H9 (cell line): ENCODE results near the gene RALY. TPM values are rescaled to one million over a fixed set of nuclear protein-coding genes. Genes with fewer than 3 reads are reported as not detected.

ENCODE experiments used
- DNase-seq: peaks from one replicate; pipeline ENCODE4 v3.0.0-alpha.2; 2017
- H2AFZ ChIP-seq: one replicate; pipeline ENCODE4 v1.6.1; 2013; ENCODE audit warnings: mild to moderate bottlenecking, low read length, control low read depth, moderate library complexity
- H2AK5ac ChIP-seq: 2 replicates; pipeline ENCODE4 v1.6.1; 2013; ENCODE audit warnings: low read length, control low read depth, mixed read lengths; ENCODE audit not compliant: insufficient read length
- H2BK120ac ChIP-seq: one replicate; pipeline ENCODE4 v1.6.1; 2013; ENCODE audit warnings: low read depth, mild to moderate bottlenecking, low read length, control low read depth, inconsistent platforms; ENCODE audit not compliant: poor library complexity, severe bottlenecking
- H2BK12ac ChIP-seq: 2 replicates; pipeline ENCODE4 v1.6.1; 2013; ENCODE audit warnings: low read length, control low read depth, mixed read lengths, low read depth; ENCODE audit not compliant: insufficient read length
- H2BK15ac ChIP-seq: 2 replicates; pipeline ENCODE4 v1.6.1; 2013; ENCODE audit warnings: low read depth, low read length, control low read depth
- H2BK20ac ChIP-seq: one replicate; pipeline ENCODE4 v1.6.1; 2013; ENCODE audit warnings: low read depth, mild to moderate bottlenecking, low read length, control low read depth, inconsistent platforms; ENCODE audit not compliant: poor library complexity, severe bottlenecking
- H2BK5ac ChIP-seq: 2 replicates; pipeline ENCODE4 v1.6.1; 2013; ENCODE audit warnings: low read length, control low read depth, mixed read lengths; ENCODE audit not compliant: insufficient read length
- H3K14ac ChIP-seq: 2 replicates; pipeline ENCODE4 v1.6.1; 2013; ENCODE audit warnings: low read length, control low read depth; ENCODE audit not compliant: insufficient read depth
- H3K18ac ChIP-seq: 2 replicates; pipeline ENCODE4 v1.6.1; 2013; ENCODE audit warnings: low read depth, mild to moderate bottlenecking, mixed read lengths, low read length, control low read depth; ENCODE audit not compliant: insufficient read length
- H3K23ac ChIP-seq: 2 replicates; pipeline ENCODE4 v1.6.1; 2013; ENCODE audit warnings: low read length, control low read depth, mixed read lengths, low read depth; ENCODE audit not compliant: insufficient read length
- H3K23me2 ChIP-seq: 2 replicates; pipeline ENCODE4 v1.6.1; 2013; ENCODE audit warnings: low read depth, mild to moderate bottlenecking, mixed read lengths, low read length, control low read depth; ENCODE audit not compliant: insufficient read length, poor library complexity, severe bottlenecking
- H3K27ac ChIP-seq: 2 replicates; pipeline ENCODE4 v1.5.1; 2013; ENCODE audit warnings: low read length, control low read depth, mixed read lengths, low read depth; ENCODE audit not compliant: insufficient read length
- H3K27me3 ChIP-seq: 2 replicates; pipeline ENCODE4 v1.6.1; 2013; ENCODE audit warnings: low read length, control low read depth, inconsistent platforms; ENCODE audit not compliant: insufficient read depth
- H3K4ac ChIP-seq: 2 replicates; pipeline ENCODE4 v1.6.1; 2013; ENCODE audit warnings: low read depth, mild to moderate bottlenecking, control low read depth, inconsistent platforms, low read length, moderate library complexity
- H3K4me1 ChIP-seq: 2 replicates; pipeline ENCODE4 v1.6.1; 2013; ENCODE audit warnings: low read length, control low read depth, inconsistent platforms; ENCODE audit not compliant: insufficient read depth
- H3K4me2 ChIP-seq: 2 replicates; pipeline ENCODE4 v1.6.1; 2013; ENCODE audit warnings: low read length, control low read depth, mixed read lengths; ENCODE audit not compliant: insufficient read length, insufficient read depth
- H3K56ac ChIP-seq: 2 replicates; pipeline ENCODE4 v1.6.1; 2013; ENCODE audit warnings: low read depth, mild to moderate bottlenecking, mixed read lengths, low read length, control low read depth; ENCODE audit not compliant: insufficient read length
- H3K79me1 ChIP-seq: 2 replicates; pipeline ENCODE4 v1.6.1; 2013; ENCODE audit warnings: low read depth, mild to moderate bottlenecking, moderate library complexity, low read length, control low read depth, inconsistent platforms; ENCODE audit not compliant: insufficient read depth, poor library complexity, severe bottlenecking
- H3K79me2 ChIP-seq: 2 replicates; pipeline ENCODE4 v1.6.1; 2013; ENCODE audit warnings: low read length, control low read depth, inconsistent platforms; ENCODE audit not compliant: insufficient read depth
- H3K9ac ChIP-seq: 2 replicates; pipeline ENCODE4 v1.6.1; 2013; ENCODE audit warnings: low read length, control low read depth, mixed read lengths; ENCODE audit not compliant: insufficient read length; ENCODE audit errors: extremely low read depth
- H3K9me3 ChIP-seq: one replicate; pipeline ENCODE4 v1.6.1; 2013; ENCODE audit warnings: low read depth, low read length, inconsistent platforms; ENCODE audit not compliant: control insufficient read depth
- H3T11ph ChIP-seq: one replicate; pipeline ENCODE4 v1.6.1; 2013; ENCODE audit warnings: mild to moderate bottlenecking, low read length, control low read depth, inconsistent platforms
- H4K20me1 ChIP-seq: one replicate; pipeline ENCODE4 v1.6.1; 2013; ENCODE audit not compliant: control insufficient read depth, insufficient read length, insufficient read depth
- H4K5ac ChIP-seq: 2 replicates; pipeline ENCODE4 v1.6.1; 2013; ENCODE audit warnings: low read depth, mild to moderate bottlenecking, mixed read lengths, low read length, control low read depth; ENCODE audit not compliant: insufficient read length
- H4K8ac ChIP-seq: replicated peaks from 2 replicates; pipeline ENCODE4 v1.6.1; 2013; ENCODE audit warnings: low read length, control low read depth, mixed read lengths, low read depth; ENCODE audit not compliant: insufficient read length
- H4K91ac ChIP-seq: 2 replicates; pipeline ENCODE4 v1.6.1; 2013; ENCODE audit warnings: low read depth, mild to moderate bottlenecking, moderate library complexity, mixed read lengths, low read length, control low read depth; ENCODE audit not compliant: insufficient read length
- H3K27ac Mint-ChIP-seq, 3 experiments: 2 replicates in 2 of 3; 3 replicates in 1 of 3; pipeline ENCODE4 v1.8.0; 2020 to 2021; ENCODE audit warnings: mixed read lengths in 3 of 3, mild to moderate bottlenecking in 1 of 3, moderate library complexity in 1 of 3
- H3K27me3 Mint-ChIP-seq: 2 replicates; pipeline ENCODE4 v1.8.0; 2021; ENCODE audit warnings: low read depth, mild to moderate bottlenecking, moderate library complexity, mixed read lengths
- H3K36me3 Mint-ChIP-seq, 3 experiments: 2 replicates in 2 of 3; 3 replicates in 1 of 3; pipeline ENCODE4 v1.8.0; 2020 to 2021; ENCODE audit warnings: low read depth in 3 of 3, mixed read lengths in 3 of 3; ENCODE audit not compliant: insufficient read depth in 1 of 3
- H3K4me1 Mint-ChIP-seq, 2 experiments: 2 replicates each; pipeline ENCODE4 v1.8.0; 2020; ENCODE audit warnings: mixed read lengths in 2 of 2
- H3K4me3 Mint-ChIP-seq, 2 experiments: 2 replicates in 1 of 2; 3 replicates in 1 of 2; pipeline ENCODE4 v1.8.0; 2020 to 2021; ENCODE audit warnings: mild to moderate bottlenecking in 2 of 2, mixed read lengths in 2 of 2, moderate library complexity in 1 of 2
- H3K9me3 Mint-ChIP-seq, 2 experiments: 2 replicates in 1 of 2; 3 replicates in 1 of 2; pipeline ENCODE4 v1.8.0; 2020; ENCODE audit warnings: mild to moderate bottlenecking in 2 of 2, mixed read lengths in 2 of 2, moderate library complexity in 1 of 2
- CTCF ChIP-seq: fragments of 200-600 bp; sonication (generic); conservative IDR thresholded peaks from 3 replicates; pipeline ENCODE4 v1.8.0; 2021; ENCODE audit warnings: antibody characterized with exemption, mild to moderate bottlenecking
- WGBS: extraction: QIAGEN DNeasy Blood & Tissue Kit; methylation state at CpG from one replicate; pipeline ENCODE4 v1.1.7; 2013; ENCODE audit warnings: missing lambda C conversion rate, low lambda C conversion rate, mixed read lengths; ENCODE audit not compliant: insufficient read length; ENCODE audit errors: extremely low coverage; 5-methylcytosine and 5-hydroxymethylcytosine counted together
- long read RNA-seq: library from polyadenylated mRNA; unstranded; transcript quantifications from one replicate; pipeline ENCODE4 v2.0.0, GENCODE V29; 2020
- total RNA-seq: library from RNA; stranded (reverse); gene quantifications from 2 replicates; pipeline ENCODE4 v1.2.1, GENCODE V29; 2021

RALY gene
- 199 and 207 TPM in 2 replicates for total RNA-seq
- long read RNA-seq, full-length matches to known transcripts, result 344 of 431 reads
- long read RNA-seq, partial matches to known transcripts, result 10 of 431 reads
- long read RNA-seq, other reads (novel, unspliced or antisense), result 77 of 431 reads

GRCh38 chr20:33993576-33994221 is at the start of gene RALY:
Gene RALY (plus strand): TSS chr20:33993911. CDS start chr20:34072075, 78,164 bp downstream.
- Histone ChIP-seq H4K8ac (no peak within 1 kb of the TSS), H2BK120ac (no peak within 1 kb of the TSS), H3K4me1 (0 out of 2 replicates have a peak, but pooled peaks cover 2% of the 10 kb centered on the region), H3T11ph (no peak within 1 kb of the TSS), H2BK12ac (no peak within 1 kb of the TSS), H3K4me2 (peak within 1 kb of the TSS; percentile 91), H4K20me1 (no peaks in the 10 kb centered on the region), H4K5ac (no peak within 1 kb of the TSS), H3K9me3 (no peaks in the 10 kb centered on the region), H2AK5ac (no peak within 1 kb of the TSS), H3K14ac (peak within 1 kb of the TSS; percentile 94), H3K23ac (no peak within 1 kb of the TSS), H3K23me2 (peaks cover 20% of the 10 kb centered on the region), H2BK20ac (no peak within 1 kb of the TSS), H3K18ac (peak within 1 kb of the TSS; percentile 97), H3K27ac (peak within 1 kb of the TSS; percentile 24), H3K9ac (peak within 1 kb of the TSS; percentile 88), H2BK15ac (no peak within 1 kb of the TSS), H3K79me1 (peaks cover 2% of the 10 kb centered on the region), H3K27me3 (no peaks in the 10 kb centered on the region), H2AFZ (no peak within 1 kb of the TSS), H4K91ac (no peak within 1 kb of the TSS), H3K56ac (no peak within 1 kb of the TSS), H3K4ac (no peak within 1 kb of the TSS; the same call in 1 of the 2 replicates), H2BK5ac (no peak within 1 kb of the TSS), H3K79me2 (peaks cover 35% of the 10 kb centered on the region; the same call in 1 of the 2 replicates)
- no peak for DNase-seq
- no CpG with 5 or more reads among the region's 72 CpGs for WGBS
- no peaks in the 10 kb centered on the region for H3K27me3 Mint-ChIP-seq
- TF ChIP-seq CTCF, result no peak
- peak within 1 kb of the TSS; percentile 96 to 100 (median 97) for H3K27ac Mint-ChIP-seq
- no peaks in the 10 kb centered on the region; a peak in 1 of 5 replicates for H3K9me3 Mint-ChIP-seq
- peak within 1 kb of the TSS; percentile 96 to 98 for H3K4me3 Mint-ChIP-seq
- peaks cover 2 to 12% (median 11%) of the 10 kb centered on the region in 3 experiments; a peak in 6 of 7 replicates for H3K36me3 Mint-ChIP-seq
- H3K4me1 Mint-ChIP-seq, result peaks cover 41 to 42% of the 10 kb centered on the region in 2 experiments
